CD14-positive monocyte (primary cell): ENCODE data around the gene HERPUD2. TPM values are rescaled to one million over a fixed set of nuclear protein-coding genes. Genes with fewer than 3 reads are reported as not detected.
A peak's percentile ranks its signal among the peaks of the same experiment; 100 is the strongest.

Experiments used
- DNase-seq, 3 donors: peaks; one replicate each; pipeline ENCODE4 v3.0.0-alpha.2; 2011 to 2022
- H2AFZ ChIP-seq: 2 replicates; pipeline ENCODE4 v1.6.0; 2012; ENCODE audit warnings: mild to moderate bottlenecking, low read depth, low read length, inconsistent platforms; ENCODE audit not compliant: insufficient read depth, poor library complexity, severe bottlenecking
- H3K27ac ChIP-seq, 2 donors: 1 replicate in 1 of 2; 2 replicates in 1 of 2; pipeline ENCODE4 v1.5.1; 2012 to 2013; ENCODE audit warnings: low read length in 2 of 2, control low read depth in 1 of 2, inconsistent platforms in 1 of 2, low read depth in 1 of 2, mild to moderate bottlenecking in 1 of 2
- H3K27me3 ChIP-seq, 2 donors: one replicate each; pipeline versions ENCODE4 v1.6.0 to v1.6.1; 2011 to 2013; ENCODE audit warnings: low read length in 2 of 2; ENCODE audit not compliant: control insufficient read depth in 2 of 2, insufficient read depth in 2 of 2
- H3K36me3 ChIP-seq, 2 donors: replicated peaks in 1 of 2; 1 replicate in 1 of 2; 2 replicates in 1 of 2; pipeline versions ENCODE4 v1.5.1 to v1.6.1; 2012 to 2013; ENCODE audit warnings: low read length in 2 of 2, control low read depth in 1 of 2, inconsistent platforms in 1 of 2, mild to moderate bottlenecking in 1 of 2; ENCODE audit not compliant: insufficient read depth in 2 of 2, control insufficient read depth in 1 of 2
- H3K4me1 ChIP-seq, 2 donors: 1 replicate in 1 of 2; 2 replicates in 1 of 2; pipeline versions ENCODE4 v1.5.1 to v1.6.1; 2012 to 2013; ENCODE audit warnings: low read length in 2 of 2, control low read depth in 1 of 2, inconsistent platforms in 1 of 2, mild to moderate bottlenecking in 1 of 2, moderate library complexity in 1 of 2; ENCODE audit not compliant: insufficient read depth in 2 of 2, control insufficient read depth in 1 of 2
- H3K4me2 ChIP-seq: replicated peaks from 2 replicates; pipeline ENCODE3; 2012; ENCODE audit warnings: low read length, moderate library complexity, mild to moderate bottlenecking; ENCODE audit not compliant: poor library complexity, severe bottlenecking; ENCODE audit errors: extremely low read depth
- H3K4me3 ChIP-seq, 3 experiments: fragments of 200-600 bp in 1 of 3; sonication (generic) in 1 of 3; replicated peaks in 1 of 3; 1 replicate in 2 of 3; 2 replicates in 1 of 3; pipeline ENCODE4 v1.5.1; 2011 to 2013; ENCODE audit warnings: low read length in 3 of 3, mild to moderate bottlenecking in 3 of 3, control low read depth in 2 of 3, low read depth in 2 of 3, inconsistent platforms in 1 of 3, moderate library complexity in 1 of 3
- H3K79me2 ChIP-seq: 2 replicates; pipeline ENCODE4 v1.6.0; 2012; ENCODE audit warnings: mild to moderate bottlenecking, control low read depth, inconsistent platforms, low read length, moderate library complexity; ENCODE audit not compliant: insufficient read depth
- H3K9ac ChIP-seq: 2 replicates; pipeline ENCODE4 v1.6.0; 2017; ENCODE audit warnings: low read length, mild to moderate bottlenecking; ENCODE audit not compliant: insufficient read depth, poor library complexity, severe bottlenecking
- H3K9me3 ChIP-seq, 2 donors: replicated peaks in 1 of 2; 1 replicate in 1 of 2; 2 replicates in 1 of 2; pipeline versions ENCODE4 v1.5.1 to v1.6.1; 2012 to 2013; ENCODE audit warnings: low read length in 2 of 2, control low read depth in 1 of 2; ENCODE audit not compliant: control insufficient read depth in 1 of 2, insufficient read depth in 1 of 2
- H4K20me1 ChIP-seq: 2 replicates; pipeline ENCODE4 v1.6.0; 2012; ENCODE audit warnings: mild to moderate bottlenecking, low read length, control low read depth, moderate library complexity; ENCODE audit not compliant: insufficient read depth
- H3K27ac Mint-ChIP-seq, 7 donors: one replicate each; pipeline ENCODE4 v1.8.0; 2020; ENCODE audit warnings: mild to moderate bottlenecking in 7 of 7, mixed read lengths in 7 of 7, moderate library complexity in 6 of 7, inconsistent platforms in 2 of 7
- H3K27me3 Mint-ChIP-seq, 3 donors: one replicate each; pipeline ENCODE4 v1.8.0; 2021 to 2022; ENCODE audit warnings: low read depth in 3 of 3, mild to moderate bottlenecking in 3 of 3, mixed read lengths in 3 of 3, moderate library complexity in 3 of 3, inconsistent platforms in 1 of 3
- H3K36me3 Mint-ChIP-seq, 2 donors: one replicate each; pipeline ENCODE4 v1.8.0; 2020; ENCODE audit warnings: mixed read lengths in 2 of 2, inconsistent platforms in 1 of 2, mild to moderate bottlenecking in 1 of 2
- H3K4me1 Mint-ChIP-seq: one replicate; pipeline ENCODE4 v1.8.0; 2020; ENCODE audit warnings: mild to moderate bottlenecking, mixed read lengths
- H3K4me3 Mint-ChIP-seq, 2 donors: one replicate each; pipeline ENCODE4 v1.8.0; 2020; ENCODE audit warnings: mild to moderate bottlenecking in 2 of 2, mixed read lengths in 2 of 2, moderate library complexity in 1 of 2
- H3K9me3 Mint-ChIP-seq, 7 donors: one replicate each; pipeline ENCODE4 v1.8.0; 2020 to 2022; ENCODE audit warnings: mixed read lengths in 7 of 7, mild to moderate bottlenecking in 6 of 7, moderate library complexity in 6 of 7, inconsistent platforms in 2 of 7
- CTCF ChIP-seq: fragments of 200-600 bp; IDR thresholded peaks from one replicate; pipeline ENCODE4 v1.8.0; 2022; ENCODE audit warnings: antibody characterized with exemption, mild to moderate bottlenecking
- WGBS: methylation state at CpG from one replicate; pipeline ENCODE4 v1.1.5; 2013; ENCODE audit warnings: missing lambda C conversion rate; ENCODE audit not compliant: insufficient coverage; 5-methylcytosine and 5-hydroxymethylcytosine counted together
- intact Hi-C, 2 donors: fragments of 100-400 bp; cut with micrococcal nuclease; formaldehyde crosslinking; loops; one replicate each; pipeline versions ENCODE4 v1.15.0 to v1.15.1; 2023
- polyA minus RNA-seq: library from RNA; depleted of rRNA, polyadenylated mRNA; stranded (reverse); fragments of >200 nt; gene quantifications from 2 replicates; pipeline ENCODE4 v1.2.3, GENCODE V29; 2012
- polyA plus RNA-seq, 3 donors: library from polyadenylated mRNA; depleted of rRNA in 1 of 3; unstranded in 2 of 3; stranded (reverse) in 1 of 3; fragments of 300-500 nt in 2 of 3; fragments of >200 nt in 1 of 3; fragmentation: Illumina TruSeq in 2 of 3; gene quantifications; 1 replicate in 2 of 3; 2 replicates in 1 of 3; pipeline ENCODE4 v1.2.3, GENCODE V29; 2012 to 2021
- total RNA-seq, 12 experiments: library from RNA in 1 of 12; stranded (reverse) in 1 of 12; fragments of 120-200 nt in 1 of 12; gene quantifications; one replicate each; pipeline ENCODE4 v1.2.4 and lab custom pipeline; 2013 to 2026; ENCODE audit warnings: mixed read lengths in 6 of 12, inconsistent platforms in 1 of 12

Gene HERPUD2
- 30.1 TPM for total RNA-seq (2013)
- polyA plus RNA-seq (10 to 100 TPM; 36.1 to 40.9 (median 36.4) TPM), polyA minus RNA-seq (27.7 and 47.8 TPM in 2 replicates), total RNA-seq (lab: John Stamatoyannopoulos, UW) (47.7 to 107 (median 60.6) reads per million in 11 experiments)

- H2AFZ ChIP-seq, result peak within 1 kb of the TSS; percentile 97
- peak within 1 kb of the TSS; percentile 96 for H3K9ac ChIP-seq
- peaks cover 50% of the 10 kb centered on the region for H3K79me2 ChIP-seq
- DNase-seq, result peak; percentile 87 to 94 (median 91)
- peak within 1 kb of the TSS; percentile 81 to 97 (median 96) for H3K4me3 ChIP-seq
- peaks cover 65% of the 10 kb centered on the region for H3K4me1 Mint-ChIP-seq
- no peaks in the 10 kb centered on the region for H3K36me3 ChIP-seq
- peaks cover 18% of the 10 kb centered on the region for H4K20me1 ChIP-seq
- no peaks in the 10 kb centered on the region for H3K27me3 ChIP-seq
- H3K4me2 ChIP-seq, result peak within 1 kb of the TSS; percentile 95
- intact Hi-C loops, result loop anchor here (5.0 kb wide), 1 partner anchor 107 kb away; the partner anchor contains the start of gene SEPTIN7 (in 2 of the 2)
- WGBS, result under 1% methylated on average over 68 of the region's 68 CpGs
- H3K9me3 Mint-ChIP-seq, result peaks cover 0 to 14% (median 4%) of the 10 kb centered on the region in 7 donors
- no peaks in the 10 kb centered on the region for H3K9me3 ChIP-seq
- peak within 1 kb of the TSS; percentile 96 to 97 for H3K4me3 Mint-ChIP-seq
- peaks cover 12 to 18% of the 10 kb centered on the region in 2 donors for H3K36me3 Mint-ChIP-seq
- peaks cover 0 to 2% (median 0%) of the 10 kb centered on the region in 3 donors for H3K27me3 Mint-ChIP-seq
- peaks cover 53 to 68% of the 10 kb centered on the region in 2 donors for H3K4me1 ChIP-seq
- peak within 1 kb of the TSS; percentile 93 to 98 (median 97) for H3K27ac Mint-ChIP-seq
- H3K27ac ChIP-seq, result peak within 1 kb of the TSS; percentile 80 to 99
- no peak for TF ChIP-seq CTCF
These were observed at the start of gene HERPUD2 for GRCh38 chr7:35694784-35695472. HERPUD2 (minus strand) TSS chr7:35695135; CDS start chr7:35694330, 805 bp downstream.

- WGBS, result no CpG with 5 or more reads among the region's 3 CpGs
- Histone ChIP-seq H3K4me1 (no peaks in the 10 kb centered on the region), H3K36me3 (no peaks in the 10 kb centered on the region), H3K27me3 (no peaks in the 10 kb centered on the region), H3K9me3 (no peaks in the 10 kb centered on the region), H2AFZ (no peak overlapping the region), H3K79me2 (no peaks in the 10 kb centered on the region), H3K9ac (no peak overlapping the region), H4K20me1 (no peaks in the 10 kb centered on the region), H3K4me2 (no peak overlapping the region), H3K27ac (no peak overlapping the region), H3K4me3 (no peak overlapping the region)
- Mint-ChIP-seq H3K4me3 (no peak overlapping the region), H3K27me3 (peaks cover 0 to 2% (median 1%) of the 10 kb centered on the region in 3 donors), H3K36me3 (no peaks in the 10 kb centered on the region), H3K27ac (no peak overlapping the region), H3K4me1 (no peaks in the 10 kb centered on the region), H3K9me3 (peaks cover 0 to 10% (median 4%) of the 10 kb centered on the region in 7 donors)
- no peak for TF ChIP-seq CTCF
- intact Hi-C loops, result no loop called here
- DNase-seq, result no peak
These were observed 44.0 kb upstream of the HERPUD2 start for GRCh38 chr7:35738889-35739288.
